Suprapubic skin (tissue), 3 donors: ENCODE results near the gene SIGLECL1.

Source experiments
- CTCF ChIP-seq, 2 donors: fragments of 200-600 bp in 1 of 2; fragments of 450-650 bp in 1 of 2; sonication (generic) in 1 of 2; IDR thresholded peaks; one replicate each; pipeline ENCODE4 v1.5.1; 2016 to 2019; ENCODE audit warnings: antibody characterized with exemption in 2 of 2, mild to moderate bottlenecking in 1 of 2, moderate library complexity in 1 of 2
- POLR2AphosphoS5 ChIP-seq, 3 donors: sonication (generic); formaldehyde crosslinking; IDR thresholded peaks; one replicate each; pipeline ENCODE4 v1.6.1; 2017; ENCODE audit warnings: antibody characterized with exemption in 3 of 3

GRCh38 chr19:51274049-51274770 lies 23.3 kb downstream of the SIGLECL1 start:
- TF ChIP-seq POLR2AphosphoS5 (IDR thresholded peaks at IDR 0.05) (no peak), CTCF (IDR thresholded peaks at IDR 0.05) (no peak)
